Retina (tissue), 1 donor: Measurements from ENCODE around the gene SELENON.

Experiments
- DNase-seq: peaks from one replicate; pipeline ENCODE4 v3.0.0-alpha.2; 2016

The SELENON gene

GRCh38 chr1:25771221-25772114, 28.5 kb upstream of the SELENON start:
- peak; percentile 84 for DNase-seq

GRCh38 chr1:25772164-25772563, 27.8 kb upstream of the SELENON start:
- no peak for DNase-seq

GRCh38 chr1:25772692-25773245, 27.2 kb upstream of the SELENON start:
- no peak for DNase-seq

- DNase-seq = peak; percentile 57
Observed at GRCh38 chr1:25773441-25774125, 26.4 kb upstream of the SELENON start.

GRCh38 chr1:25774206-25774803, 25.7 kb upstream of the SELENON start:
- no peak for DNase-seq

GRCh38 chr1:25774921-25775771, 24.8 kb upstream of the SELENON start:
- peak; percentile 66 for DNase-seq

GRCh38 chr1:25779388-25779787, 20.6 kb upstream of the SELENON start:
- no peak for DNase-seq

- no peak for DNase-seq
Observed at GRCh38 chr1:25779894-25780293, 20.1 kb upstream of the SELENON start.

GRCh38 chr1:25780318-25781129, 19.5 kb upstream of the SELENON start:
- no peak for DNase-seq

GRCh38 chr1:25781130-25781433, 18.9 kb upstream of the SELENON start:
- DNase-seq = no peak

- no peak for DNase-seq
Observed at GRCh38 chr1:25782608-25783201, 17.3 kb upstream of the SELENON start.

GRCh38 chr1:25784575-25785051, 15.4 kb upstream of the SELENON start:
- DNase-seq = no peak

- DNase-seq = no peak
Observed at GRCh38 chr1:25785333-25786067, 14.5 kb upstream of the SELENON start.

GRCh38 chr1:25786887-25787759, 12.9 kb upstream of the SELENON start:
- DNase-seq = no peak

GRCh38 chr1:25787760-25788166, 12.2 kb upstream of the SELENON start:
- DNase-seq = no peak

- no peak for DNase-seq
Observed at GRCh38 chr1:25790472-25790871, 9.5 kb upstream of the SELENON start.

- no peak for DNase-seq
Observed at GRCh38 chr1:25792115-25792514, 7.9 kb upstream of the SELENON start.

GRCh38 chr1:25793585-25794170, 6.3 kb upstream of the SELENON start:
- DNase-seq = no peak

GRCh38 chr1:25794325-25794724, 5.7 kb upstream of the SELENON start:
- DNase-seq = no peak
